Neural cell (in vitro differentiated cells): Measurements from ENCODE around the gene FADS1. TPM values are rescaled to one million over a fixed set of nuclear protein-coding genes. Genes with fewer than 3 reads are reported as not detected.

Experiments used
- H2AFZ ChIP-seq: fragments of 200-600, 300-800 bp; sonication (generic), shearing (Covaris generic); 2 replicates; pipeline ENCODE4 v1.6.0; 2014; ENCODE audit warnings: low read depth, mild to moderate bottlenecking, antibody characterized with exemption, low read length, moderate library complexity
- H3F3A ChIP-seq: fragments of 200-600 bp; shearing (Covaris generic); 2 replicates; pipeline ENCODE4 v1.6.1; 2016; ENCODE audit warnings: mild to moderate bottlenecking, moderate library complexity, mixed read lengths, antibody characterized with exemption, low read length; ENCODE audit not compliant: insufficient read depth, poor library complexity, severe bottlenecking
- H3K27ac ChIP-seq: fragments of 200-600, 300-800 bp; sonication (generic), shearing (Covaris generic); 2 replicates; pipeline ENCODE4 v1.5.1; 2014; ENCODE audit warnings: mild to moderate bottlenecking, low read length, moderate library complexity
- H3K27me3 ChIP-seq: fragments of 300-800, 200-600 bp; sonication (generic), shearing (Covaris generic); 2 replicates; pipeline ENCODE4 v1.6.0; 2014; ENCODE audit warnings: mild to moderate bottlenecking, low read depth, low read length, moderate library complexity; ENCODE audit not compliant: insufficient read depth
- H3K36me3 ChIP-seq: fragments of 300-800, 200-600 bp; sonication (generic), shearing (Covaris generic); 2 replicates; pipeline ENCODE4 v1.5.1; 2014; ENCODE audit warnings: mild to moderate bottlenecking, antibody characterized with exemption, low read length, moderate library complexity; ENCODE audit not compliant: insufficient read depth
- H3K4me2 ChIP-seq: fragments of 300-800, 200-600 bp; sonication (generic), shearing (Covaris generic); 2 replicates; pipeline ENCODE4 v1.6.0; 2014; ENCODE audit warnings: mild to moderate bottlenecking, low read length
- H3K4me3 ChIP-seq: fragments of 300-800, 200-600 bp; sonication (generic), shearing (Covaris generic); 2 replicates; pipeline ENCODE4 v1.5.1; 2014; ENCODE audit warnings: mild to moderate bottlenecking, low read length, moderate library complexity
- H3K79me2 ChIP-seq: fragments of 200-600 bp; shearing (Covaris generic); replicated peaks from 2 replicates; pipeline ENCODE4 v1.6.0; 2014; ENCODE audit warnings: mild to moderate bottlenecking, low read length, moderate library complexity; ENCODE audit not compliant: insufficient read depth
- H3K9ac ChIP-seq: fragments of 300-800, 200-600 bp; sonication (generic), shearing (Covaris generic); 2 replicates; pipeline ENCODE4 v1.6.1; 2016; ENCODE audit warnings: mild to moderate bottlenecking, low read length, mixed read lengths
- H3K9me2 ChIP-seq: fragments of 200-600 bp; shearing (Covaris generic); 2 replicates; pipeline ENCODE4 v1.6.1; 2016; ENCODE audit warnings: mild to moderate bottlenecking, low read length, mixed read lengths; ENCODE audit not compliant: insufficient read depth
- H3K9me3 ChIP-seq: fragments of 200-600, 300-800 bp; sonication (generic), shearing (Covaris generic); 2 replicates; pipeline ENCODE4 v1.6.1; 2016; ENCODE audit warnings: mild to moderate bottlenecking, mixed run types, low read length, moderate library complexity, mixed read lengths
- H4K20me1 ChIP-seq: fragments of 200-600 bp; shearing (Covaris generic); 2 replicates; pipeline ENCODE4 v1.6.1; 2016; ENCODE audit warnings: mild to moderate bottlenecking, mixed run types; ENCODE audit not compliant: insufficient read depth
- EP300 ChIP-seq: fragments of 450-650 bp; conservative IDR thresholded peaks from 2 replicates; pipeline ENCODE4 v1.6.1; 2014; ENCODE audit warnings: antibody characterized with exemption, mild to moderate bottlenecking, moderate library complexity; ENCODE audit not compliant: poor library complexity, severe bottlenecking
- EZH2 ChIP-seq: fragments of 200-600, 300-800 bp; shearing (Covaris generic), sonication (generic); IDR thresholded peaks from 2 replicates; pipeline ENCODE4 v1.6.1; 2014; ENCODE audit warnings: antibody characterized with exemption, low read length, borderline replicate concordance, mild to moderate bottlenecking; ENCODE audit not compliant: insufficient read depth, poor library complexity, severe bottlenecking
- MXI1 ChIP-seq: fragments of 450-650 bp; conservative IDR thresholded peaks from 2 replicates; pipeline ENCODE4 v1.6.1; 2014; ENCODE audit warnings: antibody characterized with exemption, mild to moderate bottlenecking; ENCODE audit not compliant: poor library complexity, severe bottlenecking
- POLR2AphosphoS5 ChIP-seq: IDR thresholded peaks from 2 replicates; pipeline ENCODE4 v1.6.1; 2012
- RAD21 ChIP-seq: fragments of 450-650 bp; conservative IDR thresholded peaks from 2 replicates; pipeline ENCODE4 v1.6.1; 2014; ENCODE audit warnings: antibody characterized with exemption, mild to moderate bottlenecking, moderate library complexity
- SMC3 ChIP-seq: fragments of 450-650 bp; conservative IDR thresholded peaks from 2 replicates; pipeline ENCODE4 v1.6.1; 2014; ENCODE audit warnings: antibody characterized with exemption, mild to moderate bottlenecking, moderate library complexity; ENCODE audit not compliant: poor library complexity
- TAF1 ChIP-seq: IDR thresholded peaks from 2 replicates; pipeline ENCODE4 v1.6.1; 2012; ENCODE audit warnings: low read depth
- polyA plus RNA-seq: library from polyadenylated mRNA; depleted of rRNA; stranded (reverse); fragments of >200 nt; gene quantifications from 2 replicates; pipeline ENCODE4 v1.2.3, GENCODE V29; 2014
- TF ChIP-seq, protein P1 (sequence below): IDR thresholded peaks from 2 replicates; pipeline ENCODE4 v1.6.1; 2012; ENCODE audit warnings: borderline replicate concordance
- TF ChIP-seq, protein P2 (sequence below): fragments of 450-650 bp; IDR thresholded peaks from 2 replicates; pipeline ENCODE4 v1.5.1; 2014; ENCODE audit warnings: antibody characterized with exemption, mild to moderate bottlenecking, moderate library complexity; ENCODE audit not compliant: poor library complexity, severe bottlenecking

FADS1 gene
- polyA plus RNA-seq, 1 donor from 2014 or later, result 102 TPM

DNA sequence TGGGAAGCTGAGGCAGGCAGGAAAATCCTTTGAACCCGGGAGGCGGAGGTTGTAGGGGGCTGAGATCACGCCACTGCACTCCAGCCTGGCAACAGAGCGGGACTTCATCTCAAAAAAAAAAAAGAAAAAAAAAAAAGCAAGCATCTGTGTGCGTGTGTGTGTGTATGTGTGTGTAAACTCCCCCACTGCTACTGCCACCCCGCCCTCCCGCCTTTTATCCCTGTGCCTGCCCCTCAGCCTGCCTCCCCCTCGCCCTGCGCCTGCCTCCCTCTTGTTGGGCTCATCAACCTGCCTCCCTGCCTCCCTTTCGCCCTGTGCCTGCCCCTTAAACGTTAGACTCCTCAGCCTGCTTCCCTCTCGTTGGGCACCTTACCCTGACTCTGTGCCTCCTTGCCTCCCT lies 42.4 kb downstream of the FADS1 start:
- Histone ChIP-seq H3K36me3 (no peaks in the 10 kb centered on the region), H3K9me3 (no peaks in the 10 kb centered on the region), H3K27me3 (no peaks in the 10 kb centered on the region), H3F3A (no peaks in the 10 kb centered on the region), H2AFZ (no peak overlapping the region), H3K4me2 (no peak overlapping the region), H3K79me2 (no peaks in the 10 kb centered on the region), H3K27ac (no peak overlapping the region), H3K9me2 (no peaks in the 10 kb centered on the region), H3K9ac (no peak overlapping the region), H4K20me1 (no peaks in the 10 kb centered on the region), H3K4me3 (no peak overlapping the region)
- TF ChIP-seq, protein P1, sequence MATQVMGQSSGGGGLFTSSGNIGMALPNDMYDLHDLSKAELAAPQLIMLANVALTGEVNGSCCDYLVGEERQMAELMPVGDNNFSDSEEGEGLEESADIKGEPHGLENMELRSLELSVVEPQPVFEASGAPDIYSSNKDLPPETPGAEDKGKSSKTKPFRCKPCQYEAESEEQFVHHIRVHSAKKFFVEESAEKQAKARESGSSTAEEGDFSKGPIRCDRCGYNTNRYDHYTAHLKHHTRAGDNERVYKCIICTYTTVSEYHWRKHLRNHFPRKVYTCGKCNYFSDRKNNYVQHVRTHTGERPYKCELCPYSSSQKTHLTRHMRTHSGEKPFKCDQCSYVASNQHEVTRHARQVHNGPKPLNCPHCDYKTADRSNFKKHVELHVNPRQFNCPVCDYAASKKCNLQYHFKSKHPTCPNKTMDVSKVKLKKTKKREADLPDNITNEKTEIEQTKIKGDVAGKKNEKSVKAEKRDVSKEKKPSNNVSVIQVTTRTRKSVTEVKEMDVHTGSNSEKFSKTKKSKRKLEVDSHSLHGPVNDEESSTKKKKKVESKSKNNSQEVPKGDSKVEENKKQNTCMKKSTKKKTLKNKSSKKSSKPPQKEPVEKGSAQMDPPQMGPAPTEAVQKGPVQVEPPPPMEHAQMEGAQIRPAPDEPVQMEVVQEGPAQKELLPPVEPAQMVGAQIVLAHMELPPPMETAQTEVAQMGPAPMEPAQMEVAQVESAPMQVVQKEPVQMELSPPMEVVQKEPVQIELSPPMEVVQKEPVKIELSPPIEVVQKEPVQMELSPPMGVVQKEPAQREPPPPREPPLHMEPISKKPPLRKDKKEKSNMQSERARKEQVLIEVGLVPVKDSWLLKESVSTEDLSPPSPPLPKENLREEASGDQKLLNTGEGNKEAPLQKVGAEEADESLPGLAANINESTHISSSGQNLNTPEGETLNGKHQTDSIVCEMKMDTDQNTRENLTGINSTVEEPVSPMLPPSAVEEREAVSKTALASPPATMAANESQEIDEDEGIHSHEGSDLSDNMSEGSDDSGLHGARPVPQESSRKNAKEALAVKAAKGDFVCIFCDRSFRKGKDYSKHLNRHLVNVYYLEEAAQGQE, result no peak
- TF ChIP-seq EP300 (no peak), SMC3 (no peak), POLR2AphosphoS5 (no peak), RAD21 (no peak), MXI1 (no peak), EZH2 (no peak), TAF1 (no peak)
- TF ChIP-seq, protein P2, sequence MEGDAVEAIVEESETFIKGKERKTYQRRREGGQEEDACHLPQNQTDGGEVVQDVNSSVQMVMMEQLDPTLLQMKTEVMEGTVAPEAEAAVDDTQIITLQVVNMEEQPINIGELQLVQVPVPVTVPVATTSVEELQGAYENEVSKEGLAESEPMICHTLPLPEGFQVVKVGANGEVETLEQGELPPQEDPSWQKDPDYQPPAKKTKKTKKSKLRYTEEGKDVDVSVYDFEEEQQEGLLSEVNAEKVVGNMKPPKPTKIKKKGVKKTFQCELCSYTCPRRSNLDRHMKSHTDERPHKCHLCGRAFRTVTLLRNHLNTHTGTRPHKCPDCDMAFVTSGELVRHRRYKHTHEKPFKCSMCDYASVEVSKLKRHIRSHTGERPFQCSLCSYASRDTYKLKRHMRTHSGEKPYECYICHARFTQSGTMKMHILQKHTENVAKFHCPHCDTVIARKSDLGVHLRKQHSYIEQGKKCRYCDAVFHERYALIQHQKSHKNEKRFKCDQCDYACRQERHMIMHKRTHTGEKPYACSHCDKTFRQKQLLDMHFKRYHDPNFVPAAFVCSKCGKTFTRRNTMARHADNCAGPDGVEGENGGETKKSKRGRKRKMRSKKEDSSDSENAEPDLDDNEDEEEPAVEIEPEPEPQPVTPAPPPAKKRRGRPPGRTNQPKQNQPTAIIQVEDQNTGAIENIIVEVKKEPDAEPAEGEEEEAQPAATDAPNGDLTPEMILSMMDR, result no peak

- Histone ChIP-seq H3K4me3 (peak overlapping the region; percentile 41), H4K20me1 (no peaks in the 10 kb centered on the region), H3K79me2 (no peaks in the 10 kb centered on the region), H3K27ac (peak overlapping the region; percentile 24), H3K9ac (no peak overlapping the region), H3K9me2 (no peaks in the 10 kb centered on the region), H3K27me3 (no peaks in the 10 kb centered on the region), H2AFZ (no peak overlapping the region), H3F3A (no peaks in the 10 kb centered on the region), H3K4me2 (peak overlapping the region; percentile 19), H3K9me3 (no peaks in the 10 kb centered on the region), H3K36me3 (no peaks in the 10 kb centered on the region)
- TF ChIP-seq EZH2 (no peak), RAD21 (no peak), POLR2AphosphoS5 (no peak), EP300 (no peak), TAF1 (no peak), MXI1 (no peak), SMC3 (no peak)
- TF ChIP-seq, protein P1, result no peak
- TF ChIP-seq, protein P2, result no peak
These were observed 43.0 kb downstream of the FADS1 start for GRCh38 chr11:61773809-61774208.
